K562 (cell line): Measurements from ENCODE around the gene CAMK2D. TPM values are rescaled to one million over a fixed set of nuclear protein-coding genes. Genes with fewer than 3 reads are reported as not detected.

Experiments used
- ATAC-seq: fragments of 200-7000 bp; cut with Tn5 transposase; 3 replicates; pipeline ENCODE4 v1.9.1; 2020; ENCODE audit warnings: moderate library complexity
- BruUV-seq: library from RNA; stranded (reverse); fragments of 400-500 nt; replicated peaks from 2 replicates; lab custom pipeline; 2021; lab: Mats Ljungman, UMichigan
- CTCF ChIA-PET: fragments of 300-600 bp; formaldehyde crosslinking; extraction: SDS; loops from one replicate; lab custom pipeline; 2021; ENCODE audit warnings: low intra/inter-chr PET ratio; lab: Yijun Ruan, JAX
- POLR2A ChIA-PET: fragments of 300-600, 350-650 bp; sonication (Branson Sonifier 250); formaldehyde crosslinking; extraction: SDS; loops from one replicate; lab custom pipeline; 2021; ENCODE audit warnings: antibody characterized with exemption, inconsistent platforms; lab: Yijun Ruan, JAX
- DNase-seq, 4 experiments: peaks; one replicate each; pipeline versions ENCODE4 v3.0.0 to v3.0.0-alpha.2; 2011 to 2018; ENCODE audit warnings: low spot score in 3 of 4, mixed read lengths in 3 of 4; ENCODE audit errors: extremely low read depth in 1 of 4
- FAIRE-seq: peaks from 2 replicates; lab custom pipeline; 2011; peaks lifted over from hg19 to GRCh38; lab: Jason Lieb, UNC
- H2AFZ ChIP-seq: 2 replicates; pipeline ENCODE4 v1.6.0; 2011; ENCODE audit warnings: low read depth, low read length, control low read depth, inconsistent platforms
- H3K27ac ChIP-seq: fragments of 200-600 bp; 3 replicates; pipeline ENCODE4 v1.8.0; 2011; ENCODE audit warnings: low read depth, mild to moderate bottlenecking, control low read depth, inconsistent platforms, low read length, moderate library complexity, mixed read lengths; ENCODE audit errors: extremely low read depth
- H3K27me3 ChIP-seq, 2 experiments: fragments of 300-600 bp in 1 of 2; 2 replicates in 1 of 2; 3 replicates in 1 of 2; pipeline versions ENCODE4 v1.6.0 to v1.8.0; 2011; ENCODE audit warnings: inconsistent platforms in 2 of 2, low read length in 2 of 2, mild to moderate bottlenecking in 1 of 2, mixed read lengths in 1 of 2, moderate library complexity in 1 of 2; ENCODE audit not compliant: control insufficient read depth in 2 of 2, insufficient read depth in 2 of 2
- H3K36me3 ChIP-seq: fragments of 300-600 bp; 3 replicates; pipeline ENCODE4 v1.8.0; 2011; ENCODE audit warnings: mild to moderate bottlenecking, low read length, inconsistent platforms; ENCODE audit not compliant: control insufficient read depth, insufficient read depth
- H3K4me1 ChIP-seq, 2 experiments: fragments of 200-600 bp in 1 of 2; replicated peaks in 1 of 2; 2 replicates in 1 of 2; 3 replicates in 1 of 2; pipeline versions ENCODE4 v1.5.1 to v1.8.0; 2011; ENCODE audit warnings: inconsistent platforms in 2 of 2, low read length in 2 of 2, mild to moderate bottlenecking in 1 of 2, mixed read lengths in 1 of 2, moderate library complexity in 1 of 2; ENCODE audit not compliant: control insufficient read depth in 2 of 2, insufficient read depth in 2 of 2
- H3K4me2 ChIP-seq: 2 replicates; pipeline ENCODE4 v1.6.1; 2011; ENCODE audit warnings: low read length, control low read depth, inconsistent platforms, mixed read lengths; ENCODE audit not compliant: insufficient read depth
- H3K4me3 ChIP-seq: fragments of 200-600 bp; sonication (generic), shearing (Covaris generic); 2 replicates; pipeline ENCODE4 v1.5.1; 2016; ENCODE audit warnings: control low read depth, inconsistent platforms
- H3K79me2 ChIP-seq: fragments of 200-600 bp; 3 replicates; pipeline ENCODE4 v1.8.0; 2011; ENCODE audit warnings: low read length, inconsistent platforms; ENCODE audit not compliant: control insufficient read depth, insufficient read depth
- H3K9ac ChIP-seq, 2 experiments: 2 replicates each; pipeline versions ENCODE4 v1.6.0 to v1.6.1; 2011; ENCODE audit warnings: low read depth in 2 of 2, low read length in 2 of 2, control low read depth in 1 of 2, inconsistent platforms in 1 of 2, mild to moderate bottlenecking in 1 of 2, mixed read lengths in 1 of 2; ENCODE audit not compliant: insufficient read depth in 1 of 2
- H3K9me1 ChIP-seq: one replicate; pipeline ENCODE4 v1.6.0; 2011; ENCODE audit warnings: inconsistent platforms, mild to moderate bottlenecking, low read length, moderate library complexity; ENCODE audit not compliant: control insufficient read depth, insufficient read depth
- H3K9me3 ChIP-seq: replicated peaks from 2 replicates; pipeline ENCODE4 v1.5.1; 2011; ENCODE audit warnings: low read depth, low read length, inconsistent platforms; ENCODE audit not compliant: control insufficient read depth, insufficient read depth
- H4K20me1 ChIP-seq: replicated peaks from 2 replicates; pipeline ENCODE4 v1.6.1; 2011; ENCODE audit warnings: low read length, inconsistent platforms, mixed read lengths; ENCODE audit not compliant: control insufficient read depth, insufficient read depth
- DMBX1 ChIP-seq: fragments of 250-450 bp; sonication (Bioruptor Pico); IDR thresholded peaks from 2 replicates; pipeline ENCODE4 v1.8.0; 2022; ENCODE audit warnings: inconsistent platforms, mild to moderate bottlenecking, moderate library complexity, borderline replicate concordance
- HCFC1 ChIP-seq: IDR thresholded peaks from 2 replicates; pipeline ENCODE4 v1.6.1; 2012; ENCODE audit warnings: low read depth, low read length, improper control_type of control experiment
- HDGF ChIP-seq: fragments of 450-650 bp; IDR thresholded peaks from 2 replicates; pipeline ENCODE4 v1.6.1; 2016
- SRSF9 ChIP-seq: fragments of 200-400 bp; formaldehyde crosslinking; IDR thresholded peaks from 2 replicates; pipeline ENCODE4 v1.6.1; 2017; ENCODE audit warnings: low read depth, low read length, borderline replicate concordance
- ZNF217 ChIP-seq: sonication (generic); formaldehyde crosslinking; IDR thresholded peaks from 2 replicates; pipeline ENCODE4 v1.8.0; 2022; ENCODE audit warnings: mild to moderate bottlenecking, missing genetic modification reagents
- ZNF3 ChIP-seq: fragments of 250-450 bp; sonication (Bioruptor Pico); IDR thresholded peaks from 2 replicates; pipeline ENCODE4 v1.5.0; 2021; ENCODE audit warnings: mild to moderate bottlenecking, moderate library complexity
- ZNF644 ChIP-seq: fragments of 200-800 bp; sonication (Bioruptor generic); IDR thresholded peaks from 2 replicates; pipeline ENCODE4 v1.6.1; 2016; ENCODE audit warnings: low read depth, missing genetic modification characterization, missing compliant biosample characterization
- WGBS: fragments of 100-300 bp; shearing (Covaris generic); methylation state at CpG from one replicate; pipeline ENCODE4 v1.1.6; 2016; ENCODE audit warnings: low coverage, mixed read lengths; ENCODE audit not compliant: insufficient coverage; ENCODE audit errors: missing lambda C conversion rate; 5-methylcytosine and 5-hydroxymethylcytosine counted together
- in situ Hi-C: fragments of 300-500 bp; cut with MboI; formaldehyde crosslinking; loops from 4 replicates; pipeline ENCODE4 v1.15.0; 2018; ENCODE audit warnings: inconsistent platforms, mixed read lengths
- intact Hi-C: fragments of 100-400 bp; cut with micrococcal nuclease; formaldehyde crosslinking; loops from 2 replicates; pipeline ENCODE4 v1.14.2; 2022
- polyA plus RNA-seq, 8 experiments: library from polyadenylated mRNA; depleted of rRNA in 4 of 8; stranded (reverse) in 5 of 8; unstranded in 3 of 8; fragments of >200 nt; fragmentation: Nextera tagmentation in 2 of 8; fragmentation: Illumina TruSeq in 1 of 8; extraction: Ambion mirVana in 2 of 8; extraction: Trizol in 1 of 8; gene quantifications; 2 replicates each; pipeline versions ENCODE4 v1.2.1 to v1.2.3, GENCODE V29; 2011 to 2014; ENCODE audit warnings: inconsistent platforms in 1 of 8, missing spikeins in 1 of 8
- total RNA-seq, 7 experiments: library from RNA; depleted of rRNA in 6 of 7; stranded (reverse); fragments of >200 nt in 6 of 7; fragmentation: Illumina TruSeq in 2 of 7; extraction: Trizol in 2 of 7; gene quantifications; 2 replicates each; pipeline versions ENCODE4 v1.2.1 to v1.2.3, GENCODE V29; 2011 to 2021; ENCODE audit warnings: low replicate concordance in 1 of 7
- TF ChIP-seq, protein P1 (sequence below): sonication (generic); formaldehyde crosslinking; IDR thresholded peaks from 2 replicates; pipeline ENCODE4 v1.8.1; 2023; ENCODE audit warnings: missing genetic modification reagents, mild to moderate bottlenecking, borderline replicate concordance

CAMK2D gene
- total and polyA plus RNA-seq, 9 of the 15 experiments (the other 6 are each of a cell fraction or from before 2014, with no cell fraction given) = 0.01 to 0.33 (median 0.04) TPM; not detected in 2

DNA sequence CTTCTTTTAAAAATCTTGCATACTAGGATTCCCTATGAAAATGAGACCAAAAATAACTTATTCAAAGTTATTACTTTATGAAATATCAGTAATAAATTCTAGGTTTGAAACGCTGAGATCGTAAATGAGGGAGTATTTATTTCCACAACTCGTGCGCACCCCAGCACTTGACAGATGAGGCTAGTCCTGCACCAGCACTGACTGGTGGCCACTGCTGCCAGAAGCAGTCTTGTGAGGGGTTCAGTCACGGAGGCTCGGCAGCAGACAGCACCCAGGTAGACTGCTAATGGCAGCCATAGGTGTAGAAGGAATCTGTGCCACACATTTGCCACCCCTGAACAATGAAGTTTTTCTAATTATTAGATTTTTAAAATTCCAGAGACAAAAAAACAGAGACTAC is 248.7 kb downstream of the CAMK2D start:
- intact Hi-C loops = no loop called here
- no peak for ATAC-seq
- Histone ChIP-seq H3K9ac (no peak overlapping the region), H3K4me1 (no peaks in the 10 kb centered on the region), H4K20me1 (no peaks in the 10 kb centered on the region), H3K9me1 (no peaks in the 10 kb centered on the region), H3K27ac (no peak overlapping the region), H3K4me3 (no peak overlapping the region), H3K36me3 (no peaks in the 10 kb centered on the region), H3K79me2 (no peaks in the 10 kb centered on the region), H3K9me3 (no peaks in the 10 kb centered on the region), H3K27me3 (no peaks in the 10 kb centered on the region), H3K4me2 (no peak overlapping the region), H2AFZ (no peak overlapping the region)
- CTCF ChIA-PET = no interaction called here
- in situ Hi-C loops = no loop called here
- no peak for FAIRE-seq
- POLR2A ChIA-PET = no interaction called here
- TF ChIP-seq, protein P1, sequence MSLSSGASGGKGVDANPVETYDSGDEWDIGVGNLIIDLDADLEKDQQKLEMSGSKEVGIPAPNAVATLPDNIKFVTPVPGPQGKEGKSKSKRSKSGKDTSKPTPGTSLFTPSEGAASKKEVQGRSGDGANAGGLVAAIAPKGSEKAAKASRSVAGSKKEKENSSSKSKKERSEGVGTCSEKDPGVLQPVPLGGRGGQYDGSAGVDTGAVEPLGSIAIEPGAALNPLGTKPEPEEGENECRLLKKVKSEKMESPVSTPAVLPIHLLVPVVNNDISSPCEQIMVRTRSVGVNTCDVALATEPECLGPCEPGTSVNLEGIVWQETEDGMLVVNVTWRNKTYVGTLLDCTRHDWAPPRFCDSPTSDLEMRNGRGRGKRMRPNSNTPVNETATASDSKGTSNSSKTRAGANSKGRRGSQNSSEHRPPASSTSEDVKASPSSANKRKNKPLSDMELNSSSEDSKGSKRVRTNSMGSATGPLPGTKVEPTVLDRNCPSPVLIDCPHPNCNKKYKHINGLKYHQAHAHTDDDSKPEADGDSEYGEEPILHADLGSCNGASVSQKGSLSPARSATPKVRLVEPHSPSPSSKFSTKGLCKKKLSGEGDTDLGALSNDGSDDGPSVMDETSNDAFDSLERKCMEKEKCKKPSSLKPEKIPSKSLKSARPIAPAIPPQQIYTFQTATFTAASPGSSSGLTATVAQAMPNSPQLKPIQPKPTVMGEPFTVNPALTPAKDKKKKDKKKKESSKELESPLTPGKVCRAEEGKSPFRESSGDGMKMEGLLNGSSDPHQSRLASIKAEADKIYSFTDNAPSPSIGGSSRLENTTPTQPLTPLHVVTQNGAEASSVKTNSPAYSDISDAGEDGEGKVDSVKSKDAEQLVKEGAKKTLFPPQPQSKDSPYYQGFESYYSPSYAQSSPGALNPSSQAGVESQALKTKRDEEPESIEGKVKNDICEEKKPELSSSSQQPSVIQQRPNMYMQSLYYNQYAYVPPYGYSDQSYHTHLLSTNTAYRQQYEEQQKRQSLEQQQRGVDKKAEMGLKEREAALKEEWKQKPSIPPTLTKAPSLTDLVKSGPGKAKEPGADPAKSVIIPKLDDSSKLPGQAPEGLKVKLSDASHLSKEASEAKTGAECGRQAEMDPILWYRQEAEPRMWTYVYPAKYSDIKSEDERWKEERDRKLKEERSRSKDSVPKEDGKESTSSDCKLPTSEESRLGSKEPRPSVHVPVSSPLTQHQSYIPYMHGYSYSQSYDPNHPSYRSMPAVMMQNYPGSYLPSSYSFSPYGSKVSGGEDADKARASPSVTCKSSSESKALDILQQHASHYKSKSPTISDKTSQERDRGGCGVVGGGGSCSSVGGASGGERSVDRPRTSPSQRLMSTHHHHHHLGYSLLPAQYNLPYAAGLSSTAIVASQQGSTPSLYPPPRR (CRISPR knock-in tag) = no peak
- TF ChIP-seq DMBX1 (CRISPR knock-in tag) (no peak), ZNF3 (CRISPR knock-in tag) (no peak), ZNF217 (CRISPR knock-in tag) (no peak), SRSF9 (no peak), ZNF644 (tag) (no peak), HDGF (no peak), HCFC1 (no peak)
- 3% methylated on average over 6 of the region's 6 CpGs for WGBS
- DNase-seq = no peak
- no TSS peak for BruUV-seq
